H1 (cell line): Measurements from ENCODE around the gene LRRC63. TPM values are rescaled to one million over a fixed set of nuclear protein-coding genes. Genes with fewer than 3 reads are reported as not detected.

Experiments used
- CTCF ChIA-PET: fragments of 300-600 bp; sonication (Branson Sonifier 250); formaldehyde crosslinking; loops from one replicate; lab custom pipeline; 2021; ENCODE audit not compliant: partially characterized antibody; lab: Charles Lee
- POLR2A ChIA-PET: fragments of 300-600 bp; sonication (Branson Sonifier 250); formaldehyde crosslinking; loops from one replicate; lab custom pipeline; 2021; ENCODE audit warnings: inconsistent platforms; ENCODE audit not compliant: partially characterized antibody; lab: Charles Lee
- DNase-seq, 2 experiments: peaks; one replicate each; pipeline versions ENCODE4 v3.0.0 to v3.0.0-alpha.2; 2010 to 2022; ENCODE audit warnings: low spot score in 2 of 2, low read depth in 1 of 2, mixed read lengths in 1 of 2
- FAIRE-seq: peaks from 2 replicates; lab custom pipeline; 2011; peaks lifted over from hg19 to GRCh38; lab: Jason Lieb, UNC
- H2AFZ ChIP-seq: 2 replicates; pipeline ENCODE4 v1.8.1; 2012; ENCODE audit warnings: low read length, inconsistent platforms
- H2AK5ac ChIP-seq: 2 replicates; pipeline ENCODE4 v1.6.1; 2013; ENCODE audit warnings: low read depth, low read length
- H2BK120ac ChIP-seq: replicated peaks from 2 replicates; pipeline ENCODE3; 2013; ENCODE audit warnings: low read depth, low read length, inconsistent platforms
- H2BK12ac ChIP-seq: 2 replicates; pipeline ENCODE4 v1.6.1; 2013; ENCODE audit warnings: low read depth, low read length
- H2BK15ac ChIP-seq: 2 replicates; pipeline ENCODE4 v1.6.1; 2013; ENCODE audit warnings: low read length
- H2BK20ac ChIP-seq: 2 replicates; pipeline ENCODE4 v1.6.1; 2013; ENCODE audit warnings: low read length
- H2BK5ac ChIP-seq: 2 replicates; pipeline ENCODE4 v1.6.1; 2013; ENCODE audit warnings: low read depth, low read length
- H3K14ac ChIP-seq: 2 replicates; pipeline ENCODE4 v1.6.1; 2013; ENCODE audit warnings: inconsistent platforms; ENCODE audit not compliant: insufficient read length
- H3K18ac ChIP-seq: 2 replicates; pipeline ENCODE4 v1.6.1; 2013; ENCODE audit warnings: low read length; ENCODE audit errors: extremely low read depth
- H3K23ac ChIP-seq: 2 replicates; pipeline ENCODE4 v1.6.1; 2013; ENCODE audit warnings: inconsistent platforms; ENCODE audit not compliant: insufficient read length
- H3K23me2 ChIP-seq: 2 replicates; pipeline ENCODE4 v1.6.1; 2013; ENCODE audit warnings: low read depth, low read length
- H3K27ac ChIP-seq: 2 replicates; pipeline ENCODE4 v1.6.1; 2011; ENCODE audit warnings: low read depth, low read length, inconsistent platforms
- H3K27me3 ChIP-seq, 4 experiments: replicated peaks in 1 of 4; 1 replicate in 1 of 4; 2 replicates in 3 of 4; pipeline versions ENCODE4 v1.6.1 to v1.8.1; 2011 to 2013; ENCODE audit warnings: low read length in 3 of 4, mild to moderate bottlenecking in 3 of 4, inconsistent platforms in 2 of 4, mixed read lengths in 2 of 4, moderate library complexity in 1 of 4; ENCODE audit not compliant: control insufficient read depth in 3 of 4, insufficient read depth in 3 of 4; ENCODE audit errors: extremely low read depth in 1 of 4
- H3K36me3 ChIP-seq, 4 experiments: 2 replicates each; pipeline versions ENCODE4 v1.6.1 to v1.8.1; 2011 to 2013; ENCODE audit warnings: mild to moderate bottlenecking in 4 of 4, low read length in 3 of 4, moderate library complexity in 2 of 4, control low read depth in 1 of 4, inconsistent platforms in 1 of 4; ENCODE audit not compliant: insufficient read depth in 4 of 4, control insufficient read depth in 2 of 4
- H3K4ac ChIP-seq: replicated peaks from 2 replicates; pipeline ENCODE3; 2013; ENCODE audit warnings: low read length, low read depth, mixed read lengths, inconsistent platforms; ENCODE audit not compliant: insufficient read length
- H3K4me1 ChIP-seq, 4 experiments: replicated peaks in 1 of 4; 1 replicate in 1 of 4; 2 replicates in 3 of 4; pipeline versions ENCODE4 v1.6.1 to v1.8.1; 2011 to 2013; ENCODE audit warnings: low read length in 3 of 4, inconsistent platforms in 2 of 4, mixed read lengths in 1 of 4; ENCODE audit not compliant: insufficient read depth in 4 of 4, control insufficient read depth in 3 of 4
- H3K4me2 ChIP-seq, 2 experiments: 2 replicates each; pipeline versions ENCODE4 v1.6.1 to v1.8.1; 2011 to 2013; ENCODE audit warnings: low read depth in 2 of 2, low read length in 2 of 2, control low read depth in 1 of 2, inconsistent platforms in 1 of 2, mild to moderate bottlenecking in 1 of 2; ENCODE audit not compliant: insufficient read depth in 1 of 2
- H3K4me3 ChIP-seq, 4 experiments: fragments of 200-600, 300-600 bp in 1 of 4; sonication (generic), shearing (Covaris generic), sonication (Bioruptor Twin) in 1 of 4; 2 replicates each; pipeline versions ENCODE4 v1.5.1 to v1.8.1; 2011 to 2016; ENCODE audit warnings: low read length in 4 of 4, low read depth in 3 of 4, control low read depth in 2 of 4, inconsistent platforms in 2 of 4, mild to moderate bottlenecking in 2 of 4, mixed read lengths in 1 of 4, moderate library complexity in 1 of 4; ENCODE audit not compliant: insufficient read depth in 2 of 4; ENCODE audit errors: extremely low read depth in 1 of 4
- H3K56ac ChIP-seq: replicated peaks from 2 replicates; pipeline ENCODE3; 2013; ENCODE audit warnings: low read depth, mild to moderate bottlenecking, mixed read lengths, low read length, inconsistent platforms; ENCODE audit not compliant: insufficient read length
- H3K79me1 ChIP-seq: 2 replicates; pipeline ENCODE4 v1.6.1; 2013; ENCODE audit warnings: low read depth, low read length, control low read depth
- H3K79me2 ChIP-seq, 2 experiments: 2 replicates each; pipeline versions ENCODE4 v1.6.1 to v1.8.1; 2012 to 2013; ENCODE audit warnings: low read length in 2 of 2, mild to moderate bottlenecking in 2 of 2, inconsistent platforms in 1 of 2; ENCODE audit not compliant: insufficient read depth in 2 of 2, control insufficient read depth in 1 of 2
- H3K9ac ChIP-seq, 4 experiments: replicated peaks in 1 of 4; 1 replicate in 1 of 4; 2 replicates in 3 of 4; pipeline versions ENCODE4 v1.6.1 to v1.8.1; 2011 to 2013; ENCODE audit warnings: low read depth in 3 of 4, low read length in 3 of 4, control low read depth in 2 of 4, mild to moderate bottlenecking in 2 of 4, moderate library complexity in 2 of 4, inconsistent platforms in 1 of 4; ENCODE audit errors: extremely low read depth in 1 of 4
- H3K9me3 ChIP-seq, 2 experiments: 2 replicates each; pipeline versions ENCODE4 v1.6.1 to v1.8.1; 2012 to 2013; ENCODE audit warnings: mild to moderate bottlenecking in 2 of 2, moderate library complexity in 2 of 2, control low read depth in 1 of 2, inconsistent platforms in 1 of 2, low read depth in 1 of 2, low read length in 1 of 2, mixed read lengths in 1 of 2; ENCODE audit not compliant: insufficient read depth in 2 of 2
- H4K20me1 ChIP-seq, 2 experiments: replicated peaks in 1 of 2; 2 replicates each; pipeline versions ENCODE3 to v1.8.1; 2011 to 2013; ENCODE audit warnings: inconsistent platforms in 2 of 2, low read length in 2 of 2, mild to moderate bottlenecking in 1 of 2; ENCODE audit not compliant: insufficient read depth in 2 of 2, control insufficient read depth in 1 of 2
- H4K5ac ChIP-seq: 2 replicates; pipeline ENCODE4 v1.6.1; 2013; ENCODE audit warnings: low read length, low read depth, mixed read lengths, inconsistent platforms; ENCODE audit not compliant: insufficient read length
- H4K8ac ChIP-seq: 2 replicates; pipeline ENCODE4 v1.8.0; 2013; ENCODE audit warnings: mild to moderate bottlenecking, moderate library complexity, low read length, inconsistent platforms; ENCODE audit not compliant: insufficient read depth; ENCODE audit errors: extremely low read depth
- H4K91ac ChIP-seq: replicated peaks from 2 replicates; pipeline ENCODE3; 2013; ENCODE audit warnings: low read length, mixed read lengths, inconsistent platforms; ENCODE audit not compliant: insufficient read length
- KDM5A ChIP-seq: fragments of 200-600 bp; IDR thresholded peaks from 2 replicates; pipeline ENCODE4 v1.7.1; 2012; ENCODE audit warnings: mild to moderate bottlenecking, low read length, inconsistent platforms, mixed read lengths
- WGBS, 2 experiments: shearing (Covaris generic) in 1 of 2; methylation state at CpG; one replicate each; pipeline versions ENCODE4 v1.1.6 to v1.1.7; 2013 to 2015; ENCODE audit warnings: low lambda C conversion rate in 2 of 2, mixed read lengths in 2 of 2, inconsistent platforms in 1 of 2, low coverage in 1 of 2, missing lambda C conversion rate in 1 of 2; ENCODE audit not compliant: insufficient replicate concordance in 2 of 2, insufficient coverage in 1 of 2, insufficient read length in 1 of 2; ENCODE audit errors: extremely low coverage in 1 of 2, missing lambda C conversion rate in 1 of 2; 5-methylcytosine and 5-hydroxymethylcytosine counted together
- polyA plus RNA-seq, 7 experiments: library from polyadenylated mRNA; depleted of rRNA in 3 of 7; stranded (reverse) in 5 of 7; unstranded in 2 of 7; fragments of >200 nt in 5 of 7; fragments of 200-250 nt in 2 of 7; gene quantifications; 1 replicate in 5 of 7; 2 replicates in 1 of 7; 4 replicates in 1 of 7; pipeline versions ENCODE4 v1.2.1 to v1.2.3, GENCODE V29; 2011 to 2013; ENCODE audit warnings: missing spikeins in 2 of 7, mixed read lengths in 2 of 7
- total RNA-seq: library from RNA; stranded (reverse); fragmentation: NEBNext Ultra II Directional; extraction: Animal tissue kit (Norgen Biotek cat#: 25700); gene quantifications from 2 replicates; pipeline ENCODE4 v1.2.1, GENCODE V29; 2021

Gene LRRC63
- total and polyA plus RNA-seq, 2 of the 8 experiments (the other 6 are each of a cell fraction or from before 2014, with no cell fraction given): not detected

DNA sequence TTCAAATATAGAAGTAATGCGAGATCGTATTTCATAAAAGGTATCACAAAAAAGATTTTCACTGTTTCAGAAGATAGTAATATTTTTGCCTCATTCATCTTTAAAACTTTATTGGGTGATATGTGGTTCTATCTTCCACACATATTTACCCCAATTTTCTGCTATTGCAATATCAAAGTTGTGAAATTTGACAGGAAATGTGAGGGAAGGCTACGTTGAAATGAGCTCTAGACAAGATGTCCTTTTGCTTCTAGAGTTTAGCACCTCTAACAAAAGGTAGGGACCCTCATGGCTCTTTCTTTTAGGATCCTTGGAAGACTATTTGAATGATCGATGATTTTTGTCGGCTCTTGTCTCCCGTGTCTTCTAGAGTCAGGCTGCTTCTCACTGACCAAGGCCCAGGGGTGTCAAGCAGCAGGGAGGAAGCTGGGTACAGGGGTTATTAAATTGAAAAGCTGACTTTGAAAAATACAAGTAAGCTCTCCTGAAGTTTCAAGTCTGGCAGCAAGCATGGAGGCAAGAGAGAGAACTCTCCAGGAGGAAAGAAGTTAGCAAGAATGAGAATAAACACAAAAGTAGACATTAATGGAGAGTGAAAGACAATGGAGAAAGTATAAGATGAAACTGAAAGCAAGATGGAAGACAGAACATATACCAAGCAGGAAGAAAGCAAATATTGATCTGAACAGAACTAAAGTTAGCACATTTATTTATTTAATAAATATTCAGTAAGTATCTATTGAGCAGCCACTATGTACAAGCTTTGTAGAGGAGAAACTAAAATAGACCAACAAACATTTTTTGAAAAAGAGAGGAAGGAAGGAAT, 101.9 kb downstream of the LRRC63 start:
- no peak overlapping the region for H3K4me3 ChIP-seq
- no peak overlapping the region for H3K18ac ChIP-seq
- no peaks in the 10 kb centered on the region for H4K20me1 ChIP-seq
- H3K4ac ChIP-seq: no peak overlapping the region
- no peak overlapping the region for H2AK5ac ChIP-seq
- FAIRE-seq (no peak), DNase-seq (no peak)
- no peak overlapping the region for H3K9ac ChIP-seq
- no peak overlapping the region for H4K5ac ChIP-seq
- no peaks in the 10 kb centered on the region for H3K27me3 ChIP-seq
- no peaks in the 10 kb centered on the region for H3K36me3 ChIP-seq
- H2AFZ ChIP-seq: no peak overlapping the region
- no peaks in the 10 kb centered on the region for H3K4me1 ChIP-seq
- H2BK120ac ChIP-seq: no peak overlapping the region
- H2BK15ac ChIP-seq: no peak overlapping the region
- no peaks in the 10 kb centered on the region for H3K79me2 ChIP-seq
- no peak overlapping the region for H2BK20ac ChIP-seq
- H3K4me2 ChIP-seq: no peak overlapping the region
- H3K23ac ChIP-seq: no peak overlapping the region
- H2BK12ac ChIP-seq: no peak overlapping the region
- no peak overlapping the region for H3K27ac ChIP-seq
- ChIA-PET POLR2A (no interaction called here), CTCF (interaction anchor here (1.1 to 3.4 kb wide), 2 partner anchors 8 to 24 kb away, joined by 3 to 9 read pairs; no protein-coding TSS in a partner anchor)
- H3K79me1 ChIP-seq: no peaks in the 10 kb centered on the region
- no peaks in the 10 kb centered on the region for H3K9me3 ChIP-seq
- WGBS, 2 experiments: 83% methylated on average over 6 of the region's 6 CpGs; no CpG with 5 or more reads in 1 of the 2 experiments
- H3K14ac ChIP-seq: no peak overlapping the region
- H2BK5ac ChIP-seq: no peak overlapping the region
- H4K91ac ChIP-seq: no peak overlapping the region
- no peaks in the 10 kb centered on the region for H3K23me2 ChIP-seq
- H3K56ac ChIP-seq: no peak overlapping the region
- H4K8ac ChIP-seq: no peak overlapping the region
- TF ChIP-seq KDM5A: no peak
